Left lung (tissue), 10 donors: ENCODE results near the gene UBE2J2. TPM values are rescaled to one million over a fixed set of nuclear protein-coding genes. Genes with fewer than 3 reads are reported as not detected.
A peak's percentile ranks its signal among the peaks of the same experiment; 100 is the strongest.

ENCODE experiments used
- ATAC-seq: fragments of 200-7000 bp; cut with Tn5 transposase; one replicate; pipeline ENCODE4 v1.9.1; 2020; ENCODE audit warnings: moderate library complexity
- DNase-seq, 4 donors: peaks; one replicate each; pipeline ENCODE4 v3.0.0-alpha.2; 2013 to 2020
- H3K27ac ChIP-seq, 2 donors: fragments of 200-600 bp; sonication (generic) in 1 of 2; one replicate each; pipeline versions ENCODE4 v1.5.0 to v1.8.0; 2020 to 2021
- H3K27me3 ChIP-seq, 2 donors: fragments of 200-600 bp; sonication (generic) in 1 of 2; one replicate each; pipeline versions ENCODE4 v1.5.0 to v1.8.0; 2020 to 2021
- H3K36me3 ChIP-seq, 2 donors: fragments of 200-600 bp; sonication (generic) in 1 of 2; one replicate each; pipeline versions ENCODE4 v1.5.0 to v1.8.0; 2020 to 2021
- H3K4me1 ChIP-seq, 2 donors: fragments of 200-600 bp; one replicate each; pipeline ENCODE4 v1.8.0; 2021
- H3K4me3 ChIP-seq, 2 donors: fragments of 200-600 bp; sonication (generic) in 1 of 2; one replicate each; pipeline versions ENCODE4 v1.5.0 to v1.8.0; 2020 to 2021; ENCODE audit warnings: mild to moderate bottlenecking in 1 of 2
- H3K9me3 ChIP-seq, 2 donors: fragments of 200-600 bp; sonication (generic) in 1 of 2; one replicate each; pipeline versions ENCODE4 v1.5.0 to v1.8.0; 2020 to 2021
- CTCF ChIP-seq, 2 donors: fragments of 200-600 bp; sonication (generic) in 1 of 2; IDR thresholded peaks; one replicate each; pipeline versions ENCODE4 v1.5.0 to v1.8.0; 2021; ENCODE audit warnings: antibody characterized with exemption in 2 of 2
- intact Hi-C, 2 donors: fragments of 100-400 bp; cut with DNase I; formaldehyde crosslinking; loops; one replicate each; pipeline versions ENCODE4 v1.11.2 to v1.14.2; 2022
- polyA plus RNA-seq, 6 donors: library from polyadenylated mRNA; unstranded; fragments of 120-200 nt; gene quantifications; one replicate each; pipeline ENCODE4 v1.2.1, GENCODE V29; 2013; ENCODE audit not compliant: insufficient read length in 6 of 6
- total RNA-seq, 2 donors: library from RNA; stranded (reverse); fragmentation: NEBNext Ultra II Directional; extraction: Animal tissue kit (Norgen Biotek cat#: 25700); gene quantifications; one replicate each; pipeline ENCODE4 v1.2.1, GENCODE V29; 2021
- donor health status: DM: no; HTN: yes; CAD: no.
- donor health status: DM: no; HTN: no; CAD: no.

Gene UBE2J2
- total and polyA plus RNA-seq, 8 donors, result 42.8 to 68.6 (median 52.1) TPM

- no peaks in the 10 kb centered on the region for H3K4me1 ChIP-seq
- no peak for TF ChIP-seq CTCF (IDR thresholded peaks at IDR 0.05)
- peaks cover 8 to 43% of the 10 kb centered on the region in 2 donors for H3K27me3 ChIP-seq
- H3K4me3 ChIP-seq, result no peak overlapping the region
- no peaks in the 10 kb centered on the region for H3K36me3 ChIP-seq
- no peaks in the 10 kb centered on the region for H3K9me3 ChIP-seq
- ATAC-seq, result no peak
- no peak overlapping the region for H3K27ac ChIP-seq
- intact Hi-C loops, result no loop called here
- DNase-seq, result no peak
These were observed 10.2 kb upstream of the UBE2J2 start for GRCh38 chr1:1283821-1284220.

GRCh38 chr1:1282998-1283397, 9.3 kb upstream of the UBE2J2 start:
- ATAC-seq, result no peak

GRCh38 chr1:1281533-1282321, 8.1 kb upstream of the UBE2J2 start:
- no peak overlapping the region for H3K4me3 ChIP-seq
- peak in 2 of 4 donors; percentile 63 to 87 for DNase-seq
- peaks cover 7 to 30% of the 10 kb centered on the region in 2 donors for H3K27me3 ChIP-seq
- peak; percentile 87 for ATAC-seq
- no peaks in the 10 kb centered on the region for H3K4me1 ChIP-seq
- H3K36me3 ChIP-seq, result no peaks in the 10 kb centered on the region
- no peak for TF ChIP-seq CTCF (IDR thresholded peaks at IDR 0.05)
- H3K27ac ChIP-seq, result no peak overlapping the region
- intact Hi-C loops, result no loop called here
- H3K9me3 ChIP-seq, result no peaks in the 10 kb centered on the region

More at GRCh38 chr1:1282998-1283397, 9.3 kb upstream of the UBE2J2 start:
- Histone ChIP-seq H3K9me3 (no peaks in the 10 kb centered on the region), H3K4me3 (no peak overlapping the region), H3K36me3 (no peaks in the 10 kb centered on the region), H3K27me3 (peaks cover 8 to 43% of the 10 kb centered on the region in 2 donors), H3K4me1 (no peaks in the 10 kb centered on the region), H3K27ac (no peak overlapping the region)
- DNase-seq, result no peak
- intact Hi-C loops, result no loop called here
- no peak for TF ChIP-seq CTCF (IDR thresholded peaks at IDR 0.05)

GRCh38 chr1:1280782-1281481, 7.3 kb upstream of the UBE2J2 start:
- H3K36me3 ChIP-seq, result no peaks in the 10 kb centered on the region
- H3K9me3 ChIP-seq, result no peaks in the 10 kb centered on the region
- DNase-seq (peak in 1 of 4 donors; percentile 67), ATAC-seq (no peak)
- H3K27ac ChIP-seq, result no peak overlapping the region
- H3K27me3 ChIP-seq, result peaks cover 0 to 22% of the 10 kb centered on the region in 2 donors
- intact Hi-C loops, result no loop called here
- no peak for TF ChIP-seq CTCF (IDR thresholded peaks at IDR 0.05)
- H3K4me1 ChIP-seq, result no peaks in the 10 kb centered on the region
- H3K4me3 ChIP-seq, result no peak overlapping the region

GRCh38 chr1:1279028-1279427, 5.4 kb upstream of the UBE2J2 start:
- no peaks in the 10 kb centered on the region for H3K36me3 ChIP-seq
- H3K27ac ChIP-seq, result no peak overlapping the region
- H3K27me3 ChIP-seq, result peaks cover 0 to 8% of the 10 kb centered on the region in 2 donors
- H3K4me3 ChIP-seq, result no peak overlapping the region
- no peaks in the 10 kb centered on the region for H3K9me3 ChIP-seq
- no peak for TF ChIP-seq CTCF (IDR thresholded peaks at IDR 0.05)
- ATAC-seq (no peak), DNase-seq (no peak)
- H3K4me1 ChIP-seq, result peaks cover 5 to 8% of the 10 kb centered on the region in 2 donors
- intact Hi-C loops, result no loop called here
